WTC11 (cell line): ENCODE measurements around the gene ELAVL1. TPM values are rescaled to one million over a fixed set of nuclear protein-coding genes. Genes with fewer than 3 reads are reported as not detected.

ENCODE experiments used
- ATAC-seq: fragments of 200-7000 bp; cut with Tn5 transposase; 2 replicates; pipeline ENCODE4 v1.10.0; 2021; ENCODE audit warnings: mild to moderate bottlenecking, moderate library complexity
- CTCF ChIA-PET: fragments of 300-600 bp; sonication (Branson Sonifier 250); formaldehyde crosslinking; loops from one replicate; lab custom pipeline; 2021; ENCODE audit warnings: antibody characterized with exemption; lab: Charles Lee
- POLR2A ChIA-PET: fragments of 350-600 bp; sonication (Branson Sonifier 250); formaldehyde crosslinking; loops from one replicate; lab custom pipeline; 2021; ENCODE audit warnings: antibody characterized with exemption; lab: Charles Lee
- DNase-seq: peaks from one replicate; pipeline ENCODE4 v3.0.0; 2021; ENCODE audit warnings: low spot score
- H3K27ac Mint-ChIP-seq: 2 replicates; pipeline ENCODE4 v1.8.0; 2021; ENCODE audit warnings: mixed read lengths
- H3K27me3 Mint-ChIP-seq: 2 replicates; pipeline ENCODE4 v1.8.0; 2021; ENCODE audit warnings: low read depth, mild to moderate bottlenecking, moderate library complexity, mixed read lengths
- H3K36me3 Mint-ChIP-seq: 2 replicates; pipeline ENCODE4 v1.8.0; 2021; ENCODE audit warnings: mixed read lengths
- H3K4me1 Mint-ChIP-seq: 2 replicates; pipeline ENCODE4 v1.8.0; 2022; ENCODE audit warnings: mixed read lengths
- H3K4me3 Mint-ChIP-seq: 2 replicates; pipeline ENCODE4 v1.8.0; 2021; ENCODE audit warnings: mild to moderate bottlenecking, moderate library complexity, mixed read lengths
- H3K9me3 Mint-ChIP-seq: 2 replicates; pipeline ENCODE4 v1.8.0; 2021; ENCODE audit warnings: mixed read lengths
- AR ChIP-seq: fragments of 250-450 bp; sonication (Bioruptor Pico); IDR thresholded peaks from 2 replicates; pipeline ENCODE4 v1.9.0; 2021; ENCODE audit warnings: mild to moderate bottlenecking
- GABPB1 ChIP-seq: sonication (generic); formaldehyde crosslinking; IDR thresholded peaks from 2 replicates; pipeline ENCODE4 v1.8.1; 2023; ENCODE audit warnings: mild to moderate bottlenecking, missing genetic modification reagents
- KAT7 ChIP-seq: sonication (generic); formaldehyde crosslinking; IDR thresholded peaks from 2 replicates; pipeline ENCODE4 v1.8.1; 2023; ENCODE audit warnings: missing genetic modification reagents, mild to moderate bottlenecking, borderline replicate concordance
- ZBTB21 ChIP-seq: sonication (generic); formaldehyde crosslinking; IDR thresholded peaks from 2 replicates; pipeline ENCODE4 v1.8.1; 2023; ENCODE audit warnings: mild to moderate bottlenecking, missing genetic modification reagents, borderline replicate concordance
- ZNF219 ChIP-seq: sonication (generic); formaldehyde crosslinking; IDR thresholded peaks from 2 replicates; pipeline ENCODE4 v1.8.0; 2023; ENCODE audit warnings: missing genetic modification reagents, mild to moderate bottlenecking, borderline replicate concordance
- ZNF281 ChIP-seq: sonication (generic); formaldehyde crosslinking; IDR thresholded peaks from 2 replicates; pipeline ENCODE4 v1.8.0; 2023; ENCODE audit warnings: mild to moderate bottlenecking, missing genetic modification reagents
- ZNF396 ChIP-seq: fragments of 250-450 bp; sonication (Bioruptor Pico); IDR thresholded peaks from 2 replicates; pipeline ENCODE4 v1.8.0; 2021; ENCODE audit warnings: mild to moderate bottlenecking, moderate library complexity, borderline replicate concordance
- ZNF423 ChIP-seq: fragments of 250-450 bp; sonication (Bioruptor Pico); IDR thresholded peaks from 2 replicates; pipeline ENCODE4 v2.1.2; 2022; ENCODE audit warnings: mild to moderate bottlenecking, moderate library complexity
- ZNF671 ChIP-seq: fragments of 250-450 bp; sonication (Bioruptor Pico); IDR thresholded peaks from 2 replicates; pipeline ENCODE4 v1.8.0; 2021; ENCODE audit warnings: mild to moderate bottlenecking
- total RNA-seq: library from RNA; stranded (reverse); gene quantifications from 3 replicates; pipeline ENCODE4 v1.2.3, GENCODE V29; 2021
- TF ChIP-seq, protein P1 (sequence below): sonication (generic); formaldehyde crosslinking; conservative IDR thresholded peaks from 2 replicates; pipeline ENCODE4 v1.8.1; 2023; ENCODE audit warnings: mild to moderate bottlenecking, low read depth, missing genetic modification reagents, moderate library complexity
- TF ChIP-seq, protein P2 (sequence below): sonication (generic); formaldehyde crosslinking; IDR thresholded peaks from 2 replicates; pipeline ENCODE4 v1.8.1; 2023; ENCODE audit warnings: mild to moderate bottlenecking, missing genetic modification reagents
- TF ChIP-seq, protein P3 (sequence below): sonication (generic); formaldehyde crosslinking; IDR thresholded peaks from 2 replicates; pipeline ENCODE4 v1.8.1; 2022; ENCODE audit warnings: missing genetic modification reagents, borderline replicate concordance
- TF ChIP-seq, protein P4 (sequence below): sonication (generic); formaldehyde crosslinking; IDR thresholded peaks from 2 replicates; pipeline ENCODE4 v1.8.1; 2022; ENCODE audit warnings: low read depth, missing genetic modification reagents, borderline replicate concordance

The ELAVL1 gene
- total RNA-seq, 1 experiment from 2014 or later: 160 TPM

DNA sequence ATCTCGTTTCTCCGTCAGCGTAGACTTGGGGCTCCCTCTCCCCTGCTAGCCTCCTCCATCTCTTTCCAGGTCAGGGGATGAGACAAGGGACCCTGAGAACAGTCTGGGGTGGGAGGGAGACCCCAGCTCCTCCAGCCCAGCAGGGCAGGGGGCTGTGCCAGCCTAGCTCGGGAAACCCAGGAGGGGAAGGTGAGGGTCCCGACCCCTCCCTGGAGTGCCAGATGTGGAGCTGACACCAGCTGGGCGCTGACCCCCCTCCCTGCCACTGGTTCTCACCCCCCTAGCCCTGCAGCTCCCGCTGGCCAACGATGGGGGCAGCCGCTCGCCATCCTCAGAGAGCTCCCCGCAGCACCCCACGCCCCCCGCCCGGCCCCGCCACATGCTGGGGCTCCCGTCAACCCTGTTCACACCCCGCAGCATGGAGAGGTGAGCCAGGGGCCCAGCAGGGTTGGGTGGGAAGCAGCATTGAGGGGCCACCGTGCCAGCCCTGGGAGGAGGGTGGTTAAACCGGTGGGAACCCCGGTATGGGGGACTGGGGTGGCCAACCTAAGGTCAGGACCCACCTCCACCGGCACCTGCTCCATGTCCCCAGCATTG lies 95.9 kb downstream of the ELAVL1 start:
- H3K4me3 Mint-ChIP-seq: no peak overlapping the region
- ChIA-PET POLR2A (no interaction called here), CTCF (interaction anchor here (1.0 to 5.1 kb wide), 7 partner anchors 9 to 229 kb away, joined by 3 to 70 read pairs (median 8); partner anchors contain the start of genes SNAPC2 and TRAPPC5)
- H3K9me3 Mint-ChIP-seq: no peaks in the 10 kb centered on the region
- peaks cover 11% of the 10 kb centered on the region for H3K36me3 Mint-ChIP-seq
- peaks cover 10% of the 10 kb centered on the region for H3K4me1 Mint-ChIP-seq
- TF ChIP-seq KAT7 (CRISPR knock-in tag): no peak
- no peak for TF ChIP-seq ZNF671 (CRISPR knock-in tag)
- TF ChIP-seq, protein P1, sequence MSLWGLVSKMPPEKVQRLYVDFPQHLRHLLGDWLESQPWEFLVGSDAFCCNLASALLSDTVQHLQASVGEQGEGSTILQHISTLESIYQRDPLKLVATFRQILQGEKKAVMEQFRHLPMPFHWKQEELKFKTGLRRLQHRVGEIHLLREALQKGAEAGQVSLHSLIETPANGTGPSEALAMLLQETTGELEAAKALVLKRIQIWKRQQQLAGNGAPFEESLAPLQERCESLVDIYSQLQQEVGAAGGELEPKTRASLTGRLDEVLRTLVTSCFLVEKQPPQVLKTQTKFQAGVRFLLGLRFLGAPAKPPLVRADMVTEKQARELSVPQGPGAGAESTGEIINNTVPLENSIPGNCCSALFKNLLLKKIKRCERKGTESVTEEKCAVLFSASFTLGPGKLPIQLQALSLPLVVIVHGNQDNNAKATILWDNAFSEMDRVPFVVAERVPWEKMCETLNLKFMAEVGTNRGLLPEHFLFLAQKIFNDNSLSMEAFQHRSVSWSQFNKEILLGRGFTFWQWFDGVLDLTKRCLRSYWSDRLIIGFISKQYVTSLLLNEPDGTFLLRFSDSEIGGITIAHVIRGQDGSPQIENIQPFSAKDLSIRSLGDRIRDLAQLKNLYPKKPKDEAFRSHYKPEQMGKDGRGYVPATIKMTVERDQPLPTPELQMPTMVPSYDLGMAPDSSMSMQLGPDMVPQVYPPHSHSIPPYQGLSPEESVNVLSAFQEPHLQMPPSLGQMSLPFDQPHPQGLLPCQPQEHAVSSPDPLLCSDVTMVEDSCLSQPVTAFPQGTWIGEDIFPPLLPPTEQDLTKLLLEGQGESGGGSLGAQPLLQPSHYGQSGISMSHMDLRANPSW (CRISPR knock-in tag): no peak
- TF ChIP-seq ZBTB21 (CRISPR knock-in tag): no peak
- TF ChIP-seq, protein P2, sequence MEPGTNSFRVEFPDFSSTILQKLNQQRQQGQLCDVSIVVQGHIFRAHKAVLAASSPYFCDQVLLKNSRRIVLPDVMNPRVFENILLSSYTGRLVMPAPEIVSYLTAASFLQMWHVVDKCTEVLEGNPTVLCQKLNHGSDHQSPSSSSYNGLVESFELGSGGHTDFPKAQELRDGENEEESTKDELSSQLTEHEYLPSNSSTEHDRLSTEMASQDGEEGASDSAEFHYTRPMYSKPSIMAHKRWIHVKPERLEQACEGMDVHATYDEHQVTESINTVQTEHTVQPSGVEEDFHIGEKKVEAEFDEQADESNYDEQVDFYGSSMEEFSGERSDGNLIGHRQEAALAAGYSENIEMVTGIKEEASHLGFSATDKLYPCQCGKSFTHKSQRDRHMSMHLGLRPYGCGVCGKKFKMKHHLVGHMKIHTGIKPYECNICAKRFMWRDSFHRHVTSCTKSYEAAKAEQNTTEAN (CRISPR knock-in tag): no peak
- TF ChIP-seq GABPB1 (CRISPR knock-in tag): no peak
- no peak for TF ChIP-seq ZNF281
- no peak for TF ChIP-seq ZNF423 (CRISPR knock-in tag)
- TF ChIP-seq, protein P3, sequence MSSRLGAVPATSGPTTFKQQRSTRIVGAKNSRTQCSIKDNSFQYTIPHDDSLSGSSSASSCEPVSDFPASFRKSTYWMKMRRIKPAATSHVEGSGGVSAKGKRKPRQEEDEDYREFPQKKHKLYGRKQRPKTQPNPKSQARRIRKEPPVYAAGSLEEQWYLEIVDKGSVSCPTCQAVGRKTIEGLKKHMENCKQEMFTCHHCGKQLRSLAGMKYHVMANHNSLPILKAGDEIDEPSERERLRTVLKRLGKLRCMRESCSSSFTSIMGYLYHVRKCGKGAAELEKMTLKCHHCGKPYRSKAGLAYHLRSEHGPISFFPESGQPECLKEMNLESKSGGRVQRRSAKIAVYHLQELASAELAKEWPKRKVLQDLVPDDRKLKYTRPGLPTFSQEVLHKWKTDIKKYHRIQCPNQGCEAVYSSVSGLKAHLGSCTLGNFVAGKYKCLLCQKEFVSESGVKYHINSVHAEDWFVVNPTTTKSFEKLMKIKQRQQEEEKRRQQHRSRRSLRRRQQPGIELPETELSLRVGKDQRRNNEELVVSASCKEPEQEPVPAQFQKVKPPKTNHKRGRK (CRISPR knock-in tag): no peak
- no peak for TF ChIP-seq AR
- no peak for TF ChIP-seq ZNF396 (CRISPR knock-in tag)
- TF ChIP-seq, protein P4, sequence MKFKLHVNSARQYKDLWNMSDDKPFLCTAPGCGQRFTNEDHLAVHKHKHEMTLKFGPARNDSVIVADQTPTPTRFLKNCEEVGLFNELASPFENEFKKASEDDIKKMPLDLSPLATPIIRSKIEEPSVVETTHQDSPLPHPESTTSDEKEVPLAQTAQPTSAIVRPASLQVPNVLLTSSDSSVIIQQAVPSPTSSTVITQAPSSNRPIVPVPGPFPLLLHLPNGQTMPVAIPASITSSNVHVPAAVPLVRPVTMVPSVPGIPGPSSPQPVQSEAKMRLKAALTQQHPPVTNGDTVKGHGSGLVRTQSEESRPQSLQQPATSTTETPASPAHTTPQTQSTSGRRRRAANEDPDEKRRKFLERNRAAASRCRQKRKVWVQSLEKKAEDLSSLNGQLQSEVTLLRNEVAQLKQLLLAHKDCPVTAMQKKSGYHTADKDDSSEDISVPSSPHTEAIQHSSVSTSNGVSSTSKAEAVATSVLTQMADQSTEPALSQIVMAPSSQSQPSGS: no peak
- TF ChIP-seq ZNF219: no peak
- no peak for DNase-seq
- no peak overlapping the region for H3K27ac Mint-ChIP-seq
- no peak for ATAC-seq
- peaks cover 5% of the 10 kb centered on the region for H3K27me3 Mint-ChIP-seq
